Fibroblast of peridontal ligament (primary cell): ENCODE measurements around the gene TAF1.
"Not testable (repeated sequence)": the region's sequence is repeated elsewhere in the genome, so short reads cannot be mapped to it uniquely, and the experiment has no call there.

Experiments
- DNase-seq: peaks from one replicate; pipeline ENCODE4 v3.0.0-alpha.2; 2010; ENCODE audit errors: extremely low read depth

The TAF1 gene

GRCh38 chrX:71420686-71421085 lies 54.5 kb downstream of the TAF1 start:
- DNase-seq, result no peak

GRCh38 chrX:71432733-71433132 lies 66.6 kb downstream of the TAF1 start:
- DNase-seq, result no peak

GRCh38 chrX:71438750-71439149 lies 72.6 kb downstream of the TAF1 start:
- DNase-seq, result no peak

GRCh38 chrX:71439420-71439819 lies 73.3 kb downstream of the TAF1 start:
- no peak for DNase-seq

GRCh38 chrX:71439896-71440295 lies 73.7 kb downstream of the TAF1 start:
- no peak for DNase-seq

- DNase-seq, result no peak
These were observed 74.2 kb downstream of the TAF1 start for GRCh38 chrX:71440401-71440800.

GRCh38 chrX:71441809-71442208 lies 75.7 kb downstream of the TAF1 start:
- DNase-seq, result not testable (repeated sequence)

GRCh38 chrX:71450433-71451106 lies 84.4 kb downstream of the TAF1 start:
- no peak for DNase-seq

- DNase-seq, result not testable (repeated sequence)
These were observed 85.4 kb downstream of the TAF1 start for GRCh38 chrX:71451518-71451917.

GRCh38 chrX:71453056-71453455 lies 86.9 kb downstream of the TAF1 start:
- DNase-seq, result no peak

GRCh38 chrX:71454222-71454621 lies 88.1 kb downstream of the TAF1 start:
- no peak for DNase-seq

GRCh38 chrX:71458866-71459265 lies 92.7 kb downstream of the TAF1 start:
- no peak for DNase-seq

- no peak for DNase-seq
These were observed 98.8 kb downstream of the TAF1 start for GRCh38 chrX:71464968-71465367.

GRCh38 chrX:71466979-71467523 lies 100.9 kb downstream of the TAF1 start:
- no peak for DNase-seq

- no peak for DNase-seq
These were observed 109.8 kb downstream of the TAF1 start for GRCh38 chrX:71475785-71476540.

- no peak for DNase-seq
These were observed 116.2 kb downstream of the TAF1 start for GRCh38 chrX:71482228-71482958.

GRCh38 chrX:71487814-71488213 lies 121.7 kb downstream of the TAF1 start:
- DNase-seq, result no peak

- peak; percentile 56 for DNase-seq
These were observed 123.4 kb downstream of the TAF1 start for GRCh38 chrX:71489540-71489939.

GRCh38 chrX:71492231-71493065 lies 126.3 kb downstream of the TAF1 start:
- DNase-seq, result peak; percentile 51

- DNase-seq, result peak; percentile 52
These were observed 127.0 kb downstream of the TAF1 start for GRCh38 chrX:71493111-71493613.

- DNase-seq, result not testable (repeated sequence)
These were observed 129.8 kb downstream of the TAF1 start for GRCh38 chrX:71495979-71496378.
